Chondrocyte (in vitro differentiated cells): ENCODE data around the gene PRAMEF15. TPM values are rescaled to one million over a fixed set of nuclear protein-coding genes. Genes with fewer than 3 reads are reported as not detected.
"Not testable (repeated sequence)": the region's sequence is repeated elsewhere in the genome, so short reads cannot be mapped to it uniquely, and the experiment has no call there.

Source experiments
- DNase-seq: peaks from one replicate; pipeline ENCODE4 v3.0.0; 2021; ENCODE audit warnings: mixed read lengths, low spot score
- H3K27ac Mint-ChIP-seq: one replicate; pipeline ENCODE4 v1.8.0; 2021; ENCODE audit warnings: mild to moderate bottlenecking, moderate library complexity, mixed read lengths; ENCODE audit not compliant: unreplicated experiment
- H3K27me3 Mint-ChIP-seq: 2 replicates; pipeline ENCODE4 v1.8.0; 2021; ENCODE audit warnings: low read depth, mixed read lengths
- H3K36me3 Mint-ChIP-seq: 2 replicates; pipeline ENCODE4 v1.8.0; 2021; ENCODE audit warnings: low read depth, mixed read lengths
- H3K4me1 Mint-ChIP-seq: 2 replicates; pipeline ENCODE4 v1.8.0; 2021; ENCODE audit warnings: low read depth, mild to moderate bottlenecking, mixed read lengths
- H3K4me3 Mint-ChIP-seq: one replicate; pipeline ENCODE4 v1.8.0; 2021; ENCODE audit warnings: mild to moderate bottlenecking, moderate library complexity, mixed read lengths; ENCODE audit not compliant: unreplicated experiment
- H3K9me3 Mint-ChIP-seq: 2 replicates; pipeline ENCODE4 v1.8.0; 2021; ENCODE audit warnings: low read depth, mixed read lengths
- long read RNA-seq: library from polyadenylated mRNA; stranded (forward); transcript quantifications from one replicate; pipeline ENCODE4 v2.0.0, GENCODE V29; 2021
- total RNA-seq: library from RNA; stranded (reverse); gene quantifications from 3 replicates; pipeline ENCODE4 v1.2.1, GENCODE V29; 2021

The PRAMEF15 gene
- total RNA-seq, result not detected in 3 replicates
- long read RNA-seq, result 0 reads

DNA sequence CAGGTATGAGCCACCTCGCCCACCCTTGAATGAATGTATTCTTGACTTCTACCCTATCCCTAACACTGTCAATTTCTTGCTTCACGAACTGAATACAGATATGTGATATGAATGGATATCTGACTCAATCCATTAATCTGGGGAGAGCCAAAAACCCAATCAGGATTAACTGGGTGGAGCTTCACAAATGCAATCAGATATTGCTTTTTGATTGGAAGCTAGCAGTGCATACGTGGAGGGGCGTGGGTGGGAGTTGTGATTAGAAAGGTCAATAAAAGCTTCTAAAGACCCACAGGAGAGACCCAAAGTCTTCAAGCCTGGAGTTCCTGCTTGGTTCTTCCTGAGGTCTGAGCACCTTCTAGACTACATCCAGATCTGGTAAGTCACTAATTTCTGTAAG, at the start of gene PRAMEF15:
Gene PRAMEF15, plus strand, starts transcription at position 301 of the 400 bp plus-strand sequence. CDS start 2,827 bp downstream, outside the sequence.
- not testable (repeated sequence) for H3K27ac Mint-ChIP-seq, H3K4me3 Mint-ChIP-seq, H3K4me1 Mint-ChIP-seq, H3K27me3 Mint-ChIP-seq, DNase-seq, H3K36me3 Mint-ChIP-seq
- H3K9me3 Mint-ChIP-seq, result peaks cover 16% of the 10 kb centered on the region

DNA sequence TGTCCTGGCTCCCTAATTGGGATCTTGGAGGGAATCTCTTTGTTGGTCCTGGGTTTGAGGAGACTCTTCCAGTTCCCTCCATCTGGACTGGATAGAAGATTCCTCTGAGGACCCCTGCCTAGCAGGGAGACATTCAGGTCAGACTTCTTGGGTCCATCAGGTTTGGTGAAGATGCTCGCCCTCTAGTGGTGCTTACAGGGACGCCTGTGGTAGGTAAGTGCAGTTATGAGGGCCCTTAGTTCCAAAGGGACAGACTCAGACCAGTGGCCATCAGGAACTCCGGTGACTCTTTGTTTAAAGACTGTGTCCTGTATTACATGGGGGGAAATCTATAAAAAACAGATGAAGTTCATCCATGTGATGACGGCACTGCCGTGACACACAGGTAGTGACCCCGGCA, 38.4 kb upstream of the PRAMEF15 start:
- not testable (repeated sequence) for DNase-seq, H3K27me3 Mint-ChIP-seq, H3K4me3 Mint-ChIP-seq, H3K36me3 Mint-ChIP-seq, H3K9me3 Mint-ChIP-seq, H3K4me1 Mint-ChIP-seq, H3K27ac Mint-ChIP-seq

DNA sequence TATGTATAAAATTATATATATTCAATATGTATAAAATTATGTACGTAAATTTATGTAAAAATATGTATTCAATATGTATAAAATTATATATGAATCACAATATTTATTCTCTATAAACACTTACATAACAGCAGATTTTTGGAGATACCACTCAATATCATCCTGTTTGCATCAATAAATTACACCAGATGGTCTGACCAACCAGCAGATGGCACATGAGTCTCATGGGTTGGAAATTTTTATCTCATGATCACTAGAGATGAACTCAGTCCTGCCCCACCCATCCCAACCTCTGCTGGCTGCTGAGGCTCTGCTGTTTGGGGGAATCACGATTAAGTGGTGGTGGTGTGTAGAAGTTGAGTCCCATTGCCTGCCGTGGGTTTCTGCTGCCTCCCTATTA, 35.8 kb upstream of the PRAMEF15 start:
- not testable (repeated sequence) for H3K27ac Mint-ChIP-seq, H3K9me3 Mint-ChIP-seq, H3K36me3 Mint-ChIP-seq, H3K27me3 Mint-ChIP-seq, H3K4me3 Mint-ChIP-seq, H3K4me1 Mint-ChIP-seq, DNase-seq

DNA sequence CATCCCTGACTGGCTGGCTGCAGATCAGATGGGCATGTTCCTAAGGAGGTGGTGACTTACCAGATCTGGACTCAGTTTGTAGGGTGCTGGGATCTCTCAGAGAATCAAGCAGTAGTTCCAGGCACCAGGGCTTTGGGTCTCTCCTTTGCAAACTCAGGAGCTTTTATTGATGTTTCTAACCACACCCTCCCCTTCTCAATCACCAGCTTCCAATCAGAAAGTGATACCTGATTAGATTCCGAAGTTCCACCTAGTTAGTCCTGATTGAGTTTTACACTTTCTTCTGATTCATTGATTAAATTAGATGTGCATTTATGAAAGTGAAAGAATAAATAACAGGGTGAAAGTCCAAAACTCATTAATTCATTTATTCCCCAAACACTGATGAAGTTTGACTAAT, 30.3 kb upstream of the PRAMEF15 start, which contains the start of gene PRAMEF8:
Gene PRAMEF8, minus strand, starts transcription at position 101 of the 400 bp plus-strand sequence. CDS start 1,046 bp downstream, outside the sequence.
- not testable (repeated sequence) for H3K4me1 Mint-ChIP-seq, H3K27me3 Mint-ChIP-seq, H3K4me3 Mint-ChIP-seq, H3K9me3 Mint-ChIP-seq, DNase-seq, H3K27ac Mint-ChIP-seq, H3K36me3 Mint-ChIP-seq

DNA sequence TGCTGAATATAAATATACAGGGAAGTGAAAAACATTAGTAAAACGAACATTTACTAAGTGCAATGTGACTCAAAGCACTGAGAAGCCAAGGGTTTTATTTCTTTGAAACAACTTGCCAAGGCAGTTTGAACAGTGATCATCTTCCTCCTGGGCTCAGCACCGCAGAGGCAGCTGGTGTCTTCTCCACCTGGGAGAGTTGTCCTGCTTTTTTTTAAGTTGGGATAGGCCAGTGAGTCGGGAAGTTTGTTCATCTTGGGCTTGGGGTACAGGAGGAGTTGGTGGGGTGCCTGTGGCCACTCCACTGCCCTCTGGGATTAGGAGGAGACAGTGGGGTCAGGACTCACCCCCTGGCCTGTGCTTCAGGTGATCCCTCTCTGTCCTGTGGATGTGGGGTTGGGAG, 26.4 kb upstream of the PRAMEF15 start:
- not testable (repeated sequence) for H3K27ac Mint-ChIP-seq, H3K4me3 Mint-ChIP-seq, H3K36me3 Mint-ChIP-seq, H3K4me1 Mint-ChIP-seq, H3K27me3 Mint-ChIP-seq, DNase-seq, H3K9me3 Mint-ChIP-seq

DNA sequence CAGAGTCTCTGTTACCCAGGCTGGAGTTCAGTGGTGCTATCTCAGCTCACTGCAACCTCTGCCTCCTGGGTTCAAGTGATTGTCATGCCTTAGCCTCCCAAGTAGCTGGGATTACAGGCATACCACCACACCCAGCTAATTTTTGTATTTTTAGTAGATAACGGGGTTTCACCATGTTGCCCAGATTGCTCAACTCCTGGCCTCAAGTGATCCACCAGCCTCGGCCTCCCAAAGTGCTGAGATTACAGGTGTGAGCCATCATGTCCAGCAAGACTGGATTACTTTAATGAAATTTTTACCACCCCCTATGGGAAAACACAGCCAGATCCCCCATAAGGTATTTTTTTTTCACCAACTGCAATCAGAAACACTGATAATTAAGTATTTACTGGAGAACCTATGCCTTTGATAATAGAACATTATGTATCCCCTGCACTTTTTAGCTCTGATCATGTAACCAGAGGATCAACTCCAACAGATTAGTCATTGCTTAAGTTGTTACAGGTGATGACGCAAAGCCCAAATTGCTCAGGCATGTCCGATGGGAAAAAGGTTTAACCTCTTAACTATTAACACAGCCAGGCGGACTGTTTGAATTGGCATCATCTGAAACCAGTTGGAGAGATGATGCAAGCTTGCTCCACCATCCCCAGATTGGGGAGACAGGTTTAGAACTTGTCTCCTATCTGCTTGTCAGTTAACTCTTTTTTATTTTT, 18.0 kb upstream of the PRAMEF15 start:
- not testable (repeated sequence) for DNase-seq, H3K27ac Mint-ChIP-seq, H3K36me3 Mint-ChIP-seq, H3K27me3 Mint-ChIP-seq, H3K4me3 Mint-ChIP-seq, H3K9me3 Mint-ChIP-seq, H3K4me1 Mint-ChIP-seq

DNA sequence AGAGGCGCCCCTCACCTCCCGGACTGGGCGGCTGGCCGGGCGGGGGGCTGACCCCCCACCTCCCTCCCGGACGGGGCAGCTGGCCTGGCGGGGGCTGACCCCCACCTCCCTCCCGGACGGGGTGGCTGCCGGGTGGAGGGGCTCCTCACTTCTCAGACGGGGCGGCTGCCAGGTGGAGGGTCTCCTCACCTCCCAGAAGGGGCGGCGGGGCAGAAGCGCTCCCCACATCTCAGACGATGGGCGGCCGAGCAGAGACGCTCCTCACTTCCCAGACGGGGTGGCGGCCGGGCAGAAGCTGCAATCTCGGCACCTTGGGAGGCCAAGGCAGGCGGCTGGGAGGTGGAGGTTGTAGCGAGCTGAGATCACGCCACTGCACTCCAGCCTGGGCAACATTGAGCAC, 16.7 kb upstream of the PRAMEF15 start:
- H3K9me3 Mint-ChIP-seq, H3K4me3 Mint-ChIP-seq, H3K4me1 Mint-ChIP-seq, DNase-seq, H3K27me3 Mint-ChIP-seq, H3K27ac Mint-ChIP-seq, H3K36me3 Mint-ChIP-seq: not testable (repeated sequence)

DNA sequence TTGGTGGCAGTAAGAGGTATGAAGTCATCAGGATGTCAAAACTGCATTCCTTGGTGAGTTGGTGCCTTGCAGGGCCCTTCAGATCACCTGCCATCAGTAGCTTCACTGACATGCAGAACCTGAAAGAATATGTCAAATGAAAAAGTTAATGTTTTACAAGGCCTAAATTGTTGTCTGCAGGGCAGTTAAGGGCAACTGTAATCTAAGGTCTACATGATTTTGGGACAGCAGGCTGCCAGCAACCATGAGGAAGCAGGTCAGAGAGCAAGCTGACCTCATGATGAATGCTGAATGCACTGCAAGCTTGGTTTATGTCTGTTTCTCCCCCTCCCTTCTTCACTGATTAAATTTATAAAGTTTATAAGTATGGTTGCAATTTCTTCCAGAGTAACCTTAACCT, 13.2 kb upstream of the PRAMEF15 start:
- H3K27me3 Mint-ChIP-seq, H3K9me3 Mint-ChIP-seq, H3K4me3 Mint-ChIP-seq, H3K4me1 Mint-ChIP-seq, DNase-seq, H3K36me3 Mint-ChIP-seq, H3K27ac Mint-ChIP-seq: not testable (repeated sequence)

DNA sequence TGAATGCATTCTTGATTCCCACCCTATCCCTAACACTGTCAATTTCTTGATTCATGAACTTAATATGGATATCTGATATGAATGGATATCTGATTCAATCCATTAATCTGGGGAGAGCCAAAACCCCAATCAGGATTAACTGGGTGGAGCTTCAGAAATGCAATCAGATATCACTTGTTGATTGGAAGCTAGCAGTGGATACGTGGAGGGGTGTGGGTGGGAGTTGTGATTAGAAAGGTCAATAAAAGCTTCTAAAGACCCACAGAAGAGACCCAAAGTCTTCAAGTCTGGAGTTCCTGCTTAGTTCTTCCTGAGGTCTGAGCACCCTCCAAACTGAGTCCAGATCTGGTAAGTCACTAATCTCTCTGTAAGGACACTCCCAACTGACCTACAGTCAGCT, 12.1 kb upstream of the PRAMEF15 start, which contains the start of gene PRAMEF33:
Gene PRAMEF33, plus strand, starts transcription at position 301 of the 400 bp plus-strand sequence. CDS start 2,416 bp downstream, outside the sequence.
- not testable (repeated sequence) for H3K4me3 Mint-ChIP-seq, H3K27me3 Mint-ChIP-seq, H3K4me1 Mint-ChIP-seq, H3K36me3 Mint-ChIP-seq, H3K9me3 Mint-ChIP-seq, DNase-seq, H3K27ac Mint-ChIP-seq

DNA sequence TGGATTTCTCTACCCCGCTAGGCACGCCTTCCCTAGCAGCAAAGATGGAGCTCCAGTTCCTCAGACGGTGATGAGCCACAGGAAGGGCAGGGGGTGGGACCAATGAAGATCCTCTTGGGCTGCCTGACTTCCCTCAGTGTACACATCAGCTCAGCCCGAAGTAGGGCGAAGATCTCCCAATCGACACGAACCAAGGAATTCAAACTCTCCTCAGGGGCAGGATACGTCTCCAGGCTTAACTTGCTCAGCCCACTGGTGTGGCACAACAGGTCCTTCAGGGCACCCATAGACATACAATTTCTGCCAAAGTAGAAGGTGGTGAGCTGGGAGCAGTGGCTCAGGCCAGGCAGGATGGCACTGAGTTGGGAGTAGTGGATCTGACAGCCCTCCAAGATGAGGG, 27.1 kb downstream of the PRAMEF15 start:
- H3K27me3 Mint-ChIP-seq, H3K4me1 Mint-ChIP-seq, H3K27ac Mint-ChIP-seq, H3K9me3 Mint-ChIP-seq, H3K36me3 Mint-ChIP-seq, DNase-seq, H3K4me3 Mint-ChIP-seq: not testable (repeated sequence)

DNA sequence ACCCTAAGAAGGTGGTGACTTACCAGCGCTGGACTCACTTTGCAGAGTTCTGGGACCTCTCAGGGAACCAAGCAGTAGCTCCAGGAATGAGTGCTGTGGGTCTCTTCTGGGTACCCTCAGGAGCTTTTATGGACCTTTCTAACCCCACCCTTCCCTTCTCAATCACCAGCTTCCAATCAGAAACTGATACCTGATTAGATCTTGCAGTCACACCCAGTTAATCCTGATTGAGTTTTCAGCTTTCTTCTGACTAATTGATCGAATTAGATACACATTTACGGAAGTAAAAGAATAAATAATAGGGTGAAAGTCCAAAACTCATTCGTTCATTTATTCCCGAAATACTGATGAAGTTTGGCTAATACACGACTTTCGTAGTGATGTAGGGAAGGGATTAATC, 31.7 kb downstream of the PRAMEF15 start, which contains the start of gene PRAMEF14:
Gene PRAMEF14, minus strand, starts transcription at position 101 of the 400 bp plus-strand sequence. CDS start 1,820 bp downstream, outside the sequence.
- H3K27me3 Mint-ChIP-seq, H3K4me1 Mint-ChIP-seq, H3K9me3 Mint-ChIP-seq, H3K27ac Mint-ChIP-seq, H3K36me3 Mint-ChIP-seq, DNase-seq, H3K4me3 Mint-ChIP-seq: not testable (repeated sequence)

DNA sequence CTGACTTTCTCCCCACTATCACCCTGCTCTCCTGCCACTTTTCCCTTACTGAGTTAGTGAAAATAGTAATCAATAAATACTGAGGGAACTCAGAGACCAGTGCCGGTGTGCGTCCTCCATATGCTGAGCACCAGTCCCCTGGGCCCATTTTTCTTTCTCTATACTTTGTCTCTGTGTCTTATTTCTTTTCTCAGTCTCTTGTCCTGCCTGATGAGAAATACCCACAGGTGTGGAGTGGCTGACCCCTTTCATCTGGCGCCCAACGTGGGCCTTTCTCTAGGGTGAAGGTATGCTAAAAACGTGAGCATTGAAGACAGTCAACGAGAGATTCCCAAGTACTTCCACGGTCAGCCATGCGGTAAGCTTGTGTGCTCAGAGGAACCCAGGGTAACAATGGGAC, 38.1 kb downstream of the PRAMEF15 start:
- H3K9me3 Mint-ChIP-seq, result peaks cover 10% of the 10 kb centered on the region
- not testable (repeated sequence) for H3K4me3 Mint-ChIP-seq, H3K36me3 Mint-ChIP-seq, H3K4me1 Mint-ChIP-seq, H3K27me3 Mint-ChIP-seq, DNase-seq, H3K27ac Mint-ChIP-seq
